Activated CD8-positive, alpha-beta memory T cell treated with anti-CD3 and anti-CD28 coated beads for 48 hours (primary cell): ENCODE data around the gene AJM1.

ENCODE experiments used
- DNase-seq, 3 experiments: peaks; one replicate each; pipeline ENCODE4 v3.0.0-alpha.2; 2020; ENCODE audit warnings: low read depth in 2 of 3, low spot score in 2 of 3

AJM1 gene

DNA sequence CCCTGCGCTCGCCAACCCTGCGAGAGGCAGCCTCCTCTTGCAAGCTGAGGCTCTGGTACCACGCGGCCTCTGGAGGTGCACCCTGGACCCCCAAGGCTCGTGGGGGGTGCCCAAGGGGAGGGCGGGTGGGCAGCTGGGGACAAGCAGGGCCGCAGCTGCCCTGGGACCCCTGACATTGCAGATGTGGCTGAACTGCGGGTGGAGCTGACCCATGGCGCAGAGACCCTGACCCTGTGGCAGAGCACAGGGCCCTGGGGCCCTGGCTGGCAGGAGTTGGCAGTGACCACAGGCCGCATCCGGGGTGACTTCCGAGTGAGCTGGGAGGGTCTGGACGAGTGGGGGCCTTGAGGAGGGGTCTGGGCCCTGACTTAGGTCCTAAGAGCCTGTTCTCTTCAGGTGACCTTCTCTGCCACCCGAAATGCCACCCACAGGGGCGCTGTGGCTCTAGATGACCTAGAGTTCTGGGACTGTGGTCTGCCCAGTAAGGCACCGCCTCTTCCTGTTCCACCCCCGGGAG is 11.4 kb downstream of the AJM1 start:
- DNase-seq = no peak

DNA sequence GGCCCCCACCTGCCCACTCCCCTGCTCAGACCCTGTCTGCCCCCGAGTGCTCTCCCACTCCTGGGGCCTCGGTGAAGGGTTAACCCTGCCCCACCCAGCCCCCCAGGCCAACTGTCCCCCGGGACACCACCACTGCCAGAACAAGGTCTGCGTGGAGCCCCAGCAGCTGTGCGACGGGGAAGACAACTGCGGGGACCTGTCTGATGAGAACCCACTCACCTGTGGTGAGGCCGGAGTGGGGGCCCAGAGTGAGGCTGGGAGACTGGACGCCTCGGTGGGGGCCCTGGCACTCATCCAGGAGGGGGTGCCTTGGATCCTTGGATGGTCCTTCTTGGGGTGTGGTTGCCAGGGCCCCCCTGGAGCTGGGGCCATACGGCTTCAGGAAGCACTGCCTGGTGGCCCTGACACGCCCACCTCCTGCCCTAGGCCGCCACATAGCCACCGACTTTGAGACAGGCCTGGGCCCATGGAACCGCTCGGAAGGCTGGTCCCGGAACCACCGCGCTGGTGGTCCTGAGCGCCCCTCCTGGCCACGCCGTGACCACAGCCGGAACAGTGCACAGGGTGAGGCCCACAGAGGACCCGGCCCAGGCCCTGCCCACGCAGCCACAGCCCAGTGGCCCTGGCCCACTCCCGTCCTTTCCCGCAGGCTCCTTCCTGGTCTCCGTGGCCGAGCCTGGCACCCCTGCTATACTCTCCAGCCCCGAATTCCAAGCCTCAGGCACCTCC is 12.0 kb downstream of the AJM1 start:
- DNase-seq = no peak

DNA sequence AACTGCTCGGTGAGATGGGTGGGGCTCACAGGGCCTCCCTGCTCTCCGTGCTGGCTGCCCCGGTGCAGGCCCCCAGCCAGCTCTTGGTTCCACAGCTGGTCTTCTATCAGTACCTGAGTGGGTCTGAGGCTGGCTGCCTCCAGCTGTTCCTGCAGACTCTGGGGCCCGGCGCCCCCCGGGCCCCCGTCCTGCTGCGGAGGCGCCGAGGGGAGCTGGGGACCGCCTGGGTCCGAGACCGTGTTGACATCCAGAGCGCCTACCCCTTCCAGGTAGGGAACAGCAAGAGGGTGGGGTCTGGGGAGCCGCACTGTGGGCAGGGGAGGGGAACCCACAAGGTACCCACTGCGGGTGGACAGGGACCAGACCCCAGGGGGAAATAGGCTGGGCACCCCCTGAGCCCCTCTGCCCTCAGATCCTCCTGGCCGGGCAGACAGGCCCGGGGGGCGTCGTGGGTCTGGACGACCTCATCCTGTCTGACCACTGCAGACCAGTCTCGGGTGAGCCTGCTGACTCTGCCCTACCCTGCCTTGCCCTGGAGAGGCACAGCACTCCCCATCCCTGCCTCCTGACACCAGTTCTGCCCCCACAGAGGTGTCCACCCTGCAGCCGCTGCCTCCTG is 12.7 kb downstream of the AJM1 start:
- DNase-seq = no peak

DNA sequence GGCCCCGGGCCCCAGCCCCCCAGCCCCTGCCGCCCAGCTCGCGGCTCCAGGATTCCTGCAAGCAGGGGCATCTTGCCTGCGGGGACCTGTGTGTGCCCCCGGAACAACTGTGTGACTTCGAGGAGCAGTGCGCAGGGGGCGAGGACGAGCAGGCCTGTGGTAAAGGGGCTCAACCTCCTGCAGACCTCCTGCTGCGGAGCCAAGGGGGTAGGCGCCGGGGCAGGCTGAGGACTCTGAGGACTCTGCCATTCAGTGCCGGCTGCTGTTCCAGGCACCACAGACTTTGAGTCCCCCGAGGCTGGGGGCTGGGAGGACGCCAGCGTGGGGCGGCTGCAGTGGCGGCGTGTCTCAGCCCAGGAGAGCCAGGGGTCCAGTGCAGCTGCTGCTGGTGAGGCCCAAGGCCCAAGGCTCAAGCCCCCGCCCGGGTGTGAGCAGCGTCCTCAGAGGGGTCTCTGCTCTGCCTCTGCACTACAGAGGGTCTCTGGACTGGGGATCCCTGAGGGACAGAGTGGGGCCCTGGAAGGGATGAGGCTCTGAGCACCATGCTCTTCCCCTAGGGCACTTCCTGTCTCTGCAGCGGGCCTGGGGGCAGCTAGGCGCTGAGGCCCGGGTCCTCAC is 13.3 kb downstream of the AJM1 start:
- DNase-seq = no peak

DNA sequence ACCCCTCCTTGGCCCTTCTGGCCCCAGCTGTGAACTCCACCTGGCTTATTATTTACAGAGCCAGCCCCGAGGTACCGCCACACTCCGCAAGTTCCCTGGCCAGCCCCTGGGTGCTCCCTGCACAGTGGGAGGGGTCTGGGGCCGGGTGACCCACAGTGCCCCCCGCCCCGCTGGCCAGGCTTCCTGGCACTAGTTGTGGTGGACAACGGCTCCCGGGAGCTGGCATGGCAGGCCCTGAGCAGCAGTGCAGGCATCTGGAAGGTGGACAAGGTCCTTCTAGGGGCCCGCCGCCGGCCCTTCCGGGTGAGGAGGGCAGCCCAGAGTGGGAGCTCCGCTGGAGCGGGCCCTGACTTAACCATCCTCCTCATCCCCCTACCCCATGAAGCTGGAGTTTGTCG is 13.8 kb downstream of the AJM1 start:
- DNase-seq = no peak

DNA sequence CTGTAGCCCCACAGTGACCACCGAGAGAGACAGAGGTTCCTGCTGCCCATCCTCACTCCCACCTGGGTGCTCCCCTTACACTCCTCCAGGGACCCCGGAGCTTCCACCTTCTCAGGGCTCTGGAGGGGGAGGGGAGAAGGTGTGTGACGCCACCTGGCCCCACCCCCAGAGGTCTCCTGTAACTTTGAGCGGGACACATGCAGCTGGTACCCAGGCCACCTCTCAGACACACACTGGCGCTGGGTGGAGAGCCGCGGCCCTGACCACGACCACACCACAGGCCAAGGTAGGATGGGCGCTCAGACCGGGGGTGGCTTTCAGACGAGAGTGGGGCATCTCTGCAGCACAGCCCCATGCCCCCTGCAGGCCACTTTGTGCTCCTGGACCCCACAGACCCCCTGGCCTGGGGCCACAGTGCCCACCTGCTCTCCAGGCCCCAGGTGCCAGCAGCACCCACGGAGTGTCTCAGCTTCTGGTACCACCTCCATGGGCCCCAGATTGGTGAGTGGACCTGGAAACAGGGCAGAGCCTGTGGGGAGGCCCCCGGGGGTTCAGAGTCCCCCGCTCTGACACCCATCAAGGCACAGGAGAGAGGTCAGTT is 14.4 kb downstream of the AJM1 start:
- no peak for DNase-seq

DNA sequence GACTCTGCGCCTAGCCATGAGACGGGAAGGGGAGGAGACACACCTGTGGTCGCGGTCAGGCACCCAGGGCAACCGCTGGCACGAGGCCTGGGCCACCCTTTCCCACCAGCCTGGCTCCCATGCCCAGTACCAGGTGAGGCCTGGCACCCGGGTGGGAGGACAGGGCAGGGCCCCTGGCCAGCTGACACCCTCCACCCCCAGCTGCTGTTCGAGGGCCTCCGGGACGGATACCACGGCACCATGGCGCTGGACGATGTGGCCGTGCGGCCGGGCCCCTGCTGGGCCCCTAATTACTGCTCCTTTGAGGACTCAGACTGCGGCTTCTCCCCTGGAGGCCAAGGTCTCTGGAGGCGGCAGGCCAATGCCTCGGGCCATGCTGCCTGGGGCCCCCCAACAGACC is 14.9 kb downstream of the AJM1 start:
- no peak for DNase-seq

DNA sequence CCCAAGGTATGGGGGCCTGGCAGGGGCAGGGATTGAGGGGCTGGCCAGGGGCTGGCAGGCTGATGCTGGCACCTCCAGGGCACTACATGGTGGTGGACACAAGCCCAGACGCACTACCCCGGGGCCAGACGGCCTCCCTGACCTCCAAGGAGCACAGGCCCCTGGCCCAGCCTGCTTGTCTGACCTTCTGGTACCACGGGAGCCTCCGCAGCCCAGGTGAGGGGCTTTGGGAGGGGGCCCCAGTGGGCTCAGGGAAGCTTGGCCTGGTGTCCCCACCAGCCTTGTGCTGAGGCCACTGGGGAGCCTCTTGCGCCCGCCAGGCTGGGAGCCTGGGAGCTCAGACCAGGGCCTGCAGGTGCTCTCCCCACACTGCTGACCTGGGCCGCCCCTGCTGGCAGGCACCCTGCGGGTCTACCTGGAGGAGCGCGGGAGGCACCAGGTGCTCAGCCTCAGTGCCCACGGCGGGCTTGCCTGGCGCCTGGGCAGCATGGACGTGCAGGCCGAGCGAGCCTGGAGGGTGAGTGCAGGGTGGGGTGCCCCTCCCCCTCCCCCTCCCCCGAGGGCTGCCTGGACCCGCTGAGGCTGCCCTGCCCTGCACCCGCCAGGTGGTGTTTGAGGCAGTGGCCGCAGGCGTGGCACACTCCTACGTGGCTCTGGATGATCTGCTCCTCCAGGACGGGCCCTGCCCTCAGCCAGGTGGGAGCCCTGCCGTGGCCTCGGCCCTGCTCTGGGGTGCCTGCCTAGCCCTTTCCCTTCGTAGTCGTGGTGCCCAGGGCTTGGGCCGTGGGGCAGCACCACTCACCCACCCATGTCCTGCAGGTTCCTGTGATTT is 15.5 kb downstream of the AJM1 start:
- no peak for DNase-seq

DNA sequence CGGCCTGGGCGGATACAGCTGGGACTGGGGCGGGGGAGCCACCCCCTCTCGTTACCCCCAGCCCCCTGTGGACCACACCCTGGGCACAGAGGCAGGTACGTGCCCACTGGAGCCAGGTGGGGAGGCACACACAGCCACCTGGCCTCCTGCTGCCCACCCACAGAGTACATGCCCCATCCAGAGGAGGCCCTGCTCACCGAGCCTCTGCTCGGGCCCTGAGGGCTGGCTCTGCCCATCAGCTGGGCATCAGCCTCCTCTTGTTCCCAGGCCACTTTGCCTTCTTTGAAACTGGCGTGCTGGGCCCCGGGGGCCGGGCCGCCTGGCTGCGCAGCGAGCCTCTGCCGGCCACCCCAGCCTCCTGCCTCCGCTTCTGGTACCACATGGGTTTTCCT is 16.2 kb downstream of the AJM1 start:
- DNase-seq = no peak

DNA sequence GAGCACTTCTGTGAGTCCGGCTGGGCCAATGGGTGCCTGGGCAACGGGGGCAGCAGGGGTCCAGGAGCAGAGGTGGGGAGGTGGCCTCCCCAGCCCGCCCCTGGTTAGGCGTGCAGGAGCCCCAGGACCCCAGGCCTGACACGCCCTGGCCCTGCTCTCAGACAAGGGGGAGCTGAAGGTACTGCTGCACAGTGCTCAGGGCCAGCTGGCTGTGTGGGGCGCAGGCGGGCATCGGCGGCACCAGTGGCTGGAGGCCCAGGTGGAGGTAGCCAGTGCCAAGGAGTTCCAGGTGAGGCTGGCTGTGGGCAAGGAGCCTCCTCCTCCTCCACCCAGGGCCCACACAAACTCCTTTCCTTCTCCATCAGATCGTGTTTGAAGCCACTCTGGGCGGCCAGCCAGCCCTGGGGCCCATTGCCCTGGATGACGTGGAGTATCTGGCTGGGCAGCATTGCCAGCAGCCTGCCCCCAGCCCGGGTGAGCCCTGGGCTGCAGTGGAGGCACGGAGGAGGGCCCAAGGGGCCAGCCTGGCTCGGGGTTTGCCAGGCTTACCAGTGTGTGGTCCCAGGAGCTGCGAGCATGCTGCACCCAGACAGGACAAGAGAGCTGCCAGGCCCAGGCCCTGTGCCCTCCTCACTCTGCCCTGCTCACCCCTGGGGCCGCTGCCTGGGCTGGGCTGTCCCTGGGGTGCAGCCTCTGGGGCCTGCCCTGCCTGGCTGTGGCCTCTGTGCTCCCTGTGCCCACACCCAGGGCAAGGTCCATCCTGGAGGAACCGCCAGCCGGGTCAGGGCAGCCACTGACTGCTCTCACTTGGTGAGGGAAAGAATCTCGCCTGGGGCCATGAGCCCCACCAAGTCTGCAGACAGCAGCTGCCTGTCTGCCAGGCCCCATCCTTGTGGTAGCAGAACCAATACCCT is 16.8 kb downstream of the AJM1 start:
- no peak for DNase-seq

DNA sequence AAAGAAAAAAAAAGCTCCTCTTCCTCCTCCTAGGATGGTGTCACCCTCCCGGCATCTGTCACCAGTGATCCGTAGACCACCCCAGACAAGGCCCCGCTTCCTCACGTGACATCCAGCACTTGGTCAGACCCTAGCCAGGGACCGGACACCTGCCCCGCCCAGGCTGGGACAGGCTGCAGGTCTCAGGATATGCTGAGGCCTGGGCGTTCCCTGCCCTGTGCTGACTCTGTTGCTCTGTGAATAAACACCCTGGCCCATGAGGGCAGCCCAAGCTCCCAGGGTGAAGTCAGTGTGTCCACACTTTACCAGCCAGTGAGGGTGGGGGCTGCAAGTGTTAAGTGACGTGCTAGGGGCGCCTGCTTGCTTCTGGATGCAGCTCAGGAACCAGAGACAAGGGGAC is 18.3 kb downstream of the AJM1 start:
- no peak for DNase-seq

DNA sequence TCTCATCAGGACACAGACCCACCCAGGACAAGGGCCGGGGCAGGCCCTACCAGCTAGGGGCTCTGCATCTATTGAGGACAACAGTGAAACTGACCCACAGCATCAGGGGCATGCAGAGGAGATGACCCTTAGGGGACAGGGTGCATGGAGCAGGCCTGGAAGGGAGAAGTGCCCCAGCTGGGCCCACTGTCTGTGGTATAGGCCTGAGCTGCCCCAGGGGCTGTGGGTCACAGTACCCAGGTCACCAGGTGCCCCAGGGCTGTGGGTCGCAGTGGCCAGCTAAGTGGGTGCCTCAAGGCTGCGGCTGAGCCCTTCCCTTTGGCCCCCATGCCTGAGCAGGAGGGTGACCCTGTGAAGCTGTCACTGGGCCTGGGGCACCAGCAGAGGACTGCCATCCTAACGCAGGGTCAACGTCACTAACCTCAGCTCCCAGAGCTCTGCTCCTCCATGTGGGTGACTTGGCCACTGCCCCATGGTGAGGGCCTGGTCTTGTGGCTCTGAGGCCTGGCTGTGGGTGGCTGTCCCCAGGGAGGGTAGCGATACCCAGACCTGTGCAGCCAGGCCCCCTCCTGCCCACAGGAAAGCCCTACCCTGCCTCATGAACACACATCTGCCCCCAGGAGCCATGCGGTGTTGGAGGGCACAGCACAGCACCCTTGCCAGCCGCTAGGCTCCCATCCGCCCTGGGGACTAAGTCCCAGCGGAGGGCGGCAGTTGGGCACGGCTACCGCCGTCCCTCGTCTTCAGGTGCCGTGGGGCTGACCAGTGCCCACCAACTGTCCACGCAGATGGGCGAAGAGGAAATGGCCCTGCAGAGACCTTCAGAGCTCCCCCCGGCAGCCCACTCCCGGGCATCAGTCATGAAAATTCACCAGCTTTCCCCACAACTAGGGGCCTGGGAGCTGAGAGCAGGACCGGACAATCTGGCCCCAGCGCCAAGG is 18.9 kb downstream of the AJM1 start:
- no peak for DNase-seq

DNA sequence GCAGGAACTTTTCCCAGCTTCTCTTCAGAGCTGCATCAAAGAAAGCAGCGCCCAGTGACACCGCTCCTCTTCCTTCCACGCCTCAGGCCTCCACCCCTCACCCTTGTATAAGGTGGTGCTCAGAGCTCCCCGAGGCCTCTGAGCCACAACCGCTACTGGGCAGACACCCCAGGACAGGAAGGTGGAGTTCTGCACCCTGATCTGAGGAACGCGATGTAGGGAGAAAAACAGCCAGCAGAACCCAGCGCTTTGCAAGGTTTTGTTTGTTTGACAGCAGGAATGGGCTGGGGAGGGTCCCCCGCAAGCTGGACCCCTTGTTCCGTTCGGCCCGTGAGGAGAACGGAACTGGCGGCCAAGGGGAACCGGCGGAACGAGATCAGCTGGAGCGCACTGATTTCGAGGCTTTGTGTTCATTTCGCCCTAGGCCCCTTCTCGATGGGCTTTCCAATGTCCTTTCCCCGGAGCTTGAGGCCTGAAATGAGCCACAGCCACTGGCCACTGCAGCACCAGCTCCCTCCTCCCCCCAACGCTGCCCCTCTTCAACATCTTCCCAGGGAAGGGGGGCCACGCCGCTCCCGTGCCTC is 19.7 kb downstream of the AJM1 start:
- no peak for DNase-seq

DNA sequence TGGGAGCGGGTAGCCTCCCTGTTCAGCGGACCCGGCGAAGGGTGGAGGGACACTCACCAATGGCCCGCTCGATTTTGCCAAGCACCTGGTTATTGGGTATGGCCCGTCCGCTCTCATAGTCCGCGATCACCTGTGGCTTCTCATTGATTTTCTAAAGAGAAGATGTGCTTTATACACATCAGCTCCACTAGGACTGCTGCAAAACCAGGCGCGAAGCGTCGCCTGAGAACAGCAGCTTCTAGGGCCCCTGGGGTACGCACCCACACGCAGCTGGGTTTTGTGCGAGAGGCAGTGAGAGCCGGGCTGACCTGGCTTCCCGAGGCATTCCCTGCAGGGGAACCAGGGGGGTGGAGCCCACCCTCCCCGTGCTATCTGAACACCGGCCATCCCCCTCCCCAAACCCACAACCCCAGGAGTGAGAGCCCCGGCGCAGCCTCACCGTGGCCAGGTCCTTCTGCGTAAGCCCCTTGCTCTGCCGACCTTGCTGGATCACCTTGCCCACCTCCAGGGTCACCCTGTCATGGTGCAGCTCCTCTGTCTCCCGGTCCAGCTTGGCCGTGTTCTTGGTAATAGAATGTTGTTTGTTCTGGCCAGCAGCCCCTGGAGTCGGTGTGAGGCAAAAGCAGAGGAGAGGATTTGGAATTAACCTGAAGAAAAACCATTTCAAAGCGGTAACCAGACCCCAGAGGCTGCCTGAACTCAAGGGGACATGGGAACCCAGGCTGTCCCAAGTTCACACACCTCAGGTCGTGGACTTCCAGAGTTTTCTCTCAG is 20.8 kb downstream of the AJM1 start:
- DNase-seq = no peak

DNA sequence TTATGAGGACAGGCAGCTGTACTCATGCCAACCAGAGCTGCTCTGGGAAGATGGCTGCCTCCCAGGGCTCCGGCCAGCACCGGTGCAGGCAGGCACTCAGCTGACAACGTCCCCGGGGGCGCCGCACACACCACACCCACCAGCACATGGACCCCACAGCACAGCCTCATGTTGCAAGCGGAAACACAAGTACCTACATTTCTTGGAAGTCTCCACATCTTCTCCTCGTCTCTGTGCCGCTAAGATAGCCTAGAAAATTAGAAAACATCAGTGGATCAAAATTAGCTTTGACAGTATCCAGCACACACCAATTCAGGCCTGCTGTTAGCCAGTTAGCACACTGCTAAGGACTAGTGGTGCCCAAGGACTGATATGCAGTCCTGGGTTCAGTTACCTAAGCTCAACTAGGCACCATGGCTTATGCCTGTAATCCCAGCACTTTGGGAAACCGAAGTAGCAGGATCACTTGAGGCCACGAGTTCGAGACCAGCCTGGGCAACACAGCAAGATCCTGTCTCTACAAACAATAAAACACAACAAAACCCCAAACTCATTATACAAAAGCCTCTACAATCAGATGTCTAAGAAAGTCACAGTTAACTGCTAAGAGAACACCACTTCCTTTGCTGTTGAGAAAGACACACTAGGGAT is 21.5 kb downstream of the AJM1 start:
- no peak for DNase-seq

DNA sequence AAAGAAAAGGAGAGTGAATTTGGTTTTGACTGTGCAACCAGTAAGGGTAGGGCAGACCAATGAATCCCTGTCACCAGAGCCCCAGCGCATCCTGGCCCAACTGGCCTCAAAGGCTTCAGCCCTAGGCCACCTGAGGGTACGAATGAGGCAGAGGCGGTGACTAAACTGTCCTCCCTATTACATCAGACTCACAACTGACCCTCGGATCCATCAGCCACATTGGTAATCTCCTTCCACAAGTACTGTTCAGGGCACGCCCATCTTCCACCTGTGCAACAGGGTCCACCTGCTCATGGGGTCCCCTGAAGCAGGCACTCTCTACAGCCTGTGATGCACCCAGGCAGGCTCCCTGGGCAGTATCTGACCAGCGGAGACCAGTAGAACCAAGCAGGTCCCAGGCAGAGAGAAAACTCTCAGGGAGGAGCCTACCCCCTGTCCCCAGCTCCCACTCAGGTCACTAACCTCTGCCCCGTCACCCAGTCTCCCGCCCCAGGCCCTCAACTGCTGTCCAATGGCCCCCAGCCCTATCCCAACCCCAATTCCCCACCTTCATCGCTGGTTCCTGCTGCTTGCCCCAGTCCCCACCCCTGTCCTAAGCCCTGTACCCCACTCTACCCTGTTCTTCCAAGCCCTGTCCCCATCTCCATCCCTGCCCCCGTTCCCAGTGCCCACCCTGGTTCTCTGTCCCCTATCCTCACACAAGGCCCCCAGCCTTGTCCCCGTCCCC is 22.9 kb downstream of the AJM1 start:
- no peak for DNase-seq

DNA sequence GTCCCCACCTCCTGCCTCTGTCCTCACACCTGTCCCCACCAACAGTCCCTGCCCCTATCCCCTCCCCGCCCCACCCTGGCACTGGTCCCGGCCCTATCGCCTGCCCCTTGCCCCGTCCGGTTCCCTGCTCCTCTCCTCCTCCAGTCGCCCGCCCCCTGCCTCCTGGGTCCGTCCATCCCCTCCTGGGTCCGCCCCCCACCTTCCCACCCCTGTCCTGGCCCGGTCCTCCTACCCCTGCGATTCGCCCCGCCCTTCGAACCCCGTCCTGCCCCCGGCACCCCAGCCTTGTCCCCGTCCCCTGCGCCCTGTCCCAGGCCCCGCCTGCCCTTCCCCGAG is 23.5 kb downstream of the AJM1 start:
- no peak for DNase-seq
